ENCODE results near the gene PARP1. TPM values are rescaled to one million over a fixed set of nuclear protein-coding genes. Genes with fewer than 3 reads are reported as not detected.

The PARP1 gene
- total and polyA plus RNA-seq, 7 donors, result 16.4 to 168 (median 107) TPM

DNA sequence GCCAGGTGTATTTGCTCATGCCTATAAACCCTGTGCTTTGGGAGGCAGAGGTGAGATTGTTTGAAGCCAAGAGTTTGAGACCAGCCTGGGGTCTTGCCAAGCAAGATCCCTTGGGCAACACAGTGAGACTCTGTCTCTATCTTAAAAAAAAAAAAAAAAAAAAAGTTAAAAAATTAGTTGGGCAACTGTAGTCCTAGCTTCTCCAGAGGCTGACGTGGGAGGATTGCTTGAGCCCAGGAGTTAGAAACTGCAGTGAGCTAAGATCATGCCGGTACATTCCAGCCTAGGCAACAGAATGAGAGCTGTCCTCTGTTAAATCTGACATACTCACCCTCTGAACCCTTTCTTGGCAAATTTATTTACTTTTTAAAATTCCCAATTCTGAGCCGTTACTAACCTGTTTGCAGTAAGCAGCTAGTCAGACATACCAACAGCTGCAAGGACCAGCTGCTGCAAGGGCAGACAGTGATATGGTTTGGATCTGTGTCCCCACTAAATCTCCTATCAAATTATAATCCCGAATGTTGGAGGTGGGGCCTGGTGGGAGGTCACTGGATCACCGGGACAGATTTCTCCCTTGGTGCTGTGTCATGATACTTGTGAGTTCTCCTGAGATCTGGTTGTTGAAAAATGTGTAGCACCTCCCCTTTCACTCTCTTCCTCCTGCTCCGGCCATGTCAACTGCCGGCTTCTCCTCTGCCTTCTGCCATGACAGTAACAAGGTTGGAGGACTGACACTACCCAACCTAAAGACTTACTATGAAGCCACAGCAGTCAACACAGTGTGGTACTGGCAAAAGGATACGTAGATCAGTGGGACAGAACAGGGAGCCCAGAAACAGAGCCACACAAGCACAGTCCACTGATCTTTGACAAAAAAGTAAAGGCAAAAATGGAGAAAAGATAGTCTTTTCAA is 10.6 kb downstream of the PARP1 start:
- intact Hi-C loops (cut with DNase I), result no loop called here
- no peaks in the 10 kb centered on the region for H3K9me3 ChIP-seq
- H3K36me3 ChIP-seq, result peaks cover 0 to 41% (median 8%) of the 10 kb centered on the region in 4 donors
- TF ChIP-seq POLR2AphosphoS5 (IDR thresholded peaks at IDR 0.05), result no peak
- TF ChIP-seq, protein P1, sequence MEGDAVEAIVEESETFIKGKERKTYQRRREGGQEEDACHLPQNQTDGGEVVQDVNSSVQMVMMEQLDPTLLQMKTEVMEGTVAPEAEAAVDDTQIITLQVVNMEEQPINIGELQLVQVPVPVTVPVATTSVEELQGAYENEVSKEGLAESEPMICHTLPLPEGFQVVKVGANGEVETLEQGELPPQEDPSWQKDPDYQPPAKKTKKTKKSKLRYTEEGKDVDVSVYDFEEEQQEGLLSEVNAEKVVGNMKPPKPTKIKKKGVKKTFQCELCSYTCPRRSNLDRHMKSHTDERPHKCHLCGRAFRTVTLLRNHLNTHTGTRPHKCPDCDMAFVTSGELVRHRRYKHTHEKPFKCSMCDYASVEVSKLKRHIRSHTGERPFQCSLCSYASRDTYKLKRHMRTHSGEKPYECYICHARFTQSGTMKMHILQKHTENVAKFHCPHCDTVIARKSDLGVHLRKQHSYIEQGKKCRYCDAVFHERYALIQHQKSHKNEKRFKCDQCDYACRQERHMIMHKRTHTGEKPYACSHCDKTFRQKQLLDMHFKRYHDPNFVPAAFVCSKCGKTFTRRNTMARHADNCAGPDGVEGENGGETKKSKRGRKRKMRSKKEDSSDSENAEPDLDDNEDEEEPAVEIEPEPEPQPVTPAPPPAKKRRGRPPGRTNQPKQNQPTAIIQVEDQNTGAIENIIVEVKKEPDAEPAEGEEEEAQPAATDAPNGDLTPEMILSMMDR (IDR thresholded peaks at IDR 0.05), result no peak
- TF ChIP-seq POLR2A (IDR thresholded peaks at IDR 0.05), result no peak
- TF ChIP-seq EP300 (IDR thresholded peaks at IDR 0.05), result no peak
- 89 to 92% methylated on average over 8 of the region's 8 CpGs for WGBS, 2 donors
- peaks cover 2 to 72% (median 46%) of the 10 kb centered on the region in 4 donors for H3K4me1 ChIP-seq
- peak overlapping the region in 3 of 4 donors; percentile 89 to 94 (median 93) for H3K27ac ChIP-seq
- H3K27me3 ChIP-seq, result no peaks in the 10 kb centered on the region
- no peak overlapping the region for H3K4me3 ChIP-seq
- no peak for DNase-seq

GRCh38 chr1:226395753-226396152 is 12.1 kb downstream of the PARP1 start:
- intact Hi-C loops (cut with DNase I), result no loop called here
- H3K36me3 ChIP-seq, result peaks cover 4 to 45% (median 15%) of the 10 kb centered on the region in 4 donors
- no peaks in the 10 kb centered on the region for H3K9me3 ChIP-seq
- no peak for DNase-seq
- peak overlapping the region in 3 of 4 donors; percentile 35 to 94 (median 89) for H3K27ac ChIP-seq
- WGBS, 2 donors, result 89 to 94% methylated on average over 6 of the region's 6 CpGs
- H3K4me3 ChIP-seq, result no peak overlapping the region
- H3K27me3 ChIP-seq, result no peaks in the 10 kb centered on the region
- H3K4me1 ChIP-seq, result peaks cover 0 to 57% (median 31%) of the 10 kb centered on the region in 4 donors
- TF ChIP-seq EP300 (IDR thresholded peaks at IDR 0.05) (no peak), POLR2A (IDR thresholded peaks at IDR 0.05) (no peak), POLR2AphosphoS5 (IDR thresholded peaks at IDR 0.05) (peak in 1 of 4 donors; percentile 15)
- TF ChIP-seq, protein P1 (IDR thresholded peaks at IDR 0.05), result no peak

GRCh38 chr1:226394462-226394861 is 13.4 kb downstream of the PARP1 start:
- H3K27me3 ChIP-seq, result no peaks in the 10 kb centered on the region
- no peak overlapping the region for H3K4me3 ChIP-seq
- intact Hi-C loops (cut with DNase I), result no loop called here
- peaks cover 15 to 53% (median 24%) of the 10 kb centered on the region in 4 donors for H3K36me3 ChIP-seq
- TF ChIP-seq POLR2AphosphoS5 (IDR thresholded peaks at IDR 0.05) (no peak), EP300 (IDR thresholded peaks at IDR 0.05) (no peak), POLR2A (IDR thresholded peaks at IDR 0.05) (no peak)
- TF ChIP-seq, protein P1 (IDR thresholded peaks at IDR 0.05), result no peak
- 89 to 95% methylated on average over 5 of the region's 5 CpGs for WGBS, 2 donors
- peaks cover 0 to 44% (median 18%) of the 10 kb centered on the region in 4 donors for H3K4me1 ChIP-seq
- no peaks in the 10 kb centered on the region for H3K9me3 ChIP-seq
- peak overlapping the region in 3 of 4 donors; percentile 7 to 29 (median 20) for H3K27ac ChIP-seq
- no peak for DNase-seq

GRCh38 chr1:226390681-226391080 is 17.2 kb downstream of the PARP1 start:
- Histone ChIP-seq H3K4me1 (peaks cover 0 to 19% (median 6%) of the 10 kb centered on the region in 4 donors), H3K27ac (no peak overlapping the region), H3K4me3 (no peak overlapping the region), H3K9me3 (no peaks in the 10 kb centered on the region), H3K27me3 (no peaks in the 10 kb centered on the region), H3K36me3 (peaks cover 39 to 77% (median 59%) of the 10 kb centered on the region in 4 donors)
- TF ChIP-seq EP300 (IDR thresholded peaks at IDR 0.05), result no peak
- TF ChIP-seq POLR2A (IDR thresholded peaks at IDR 0.05), result no peak
- no peak for TF ChIP-seq POLR2AphosphoS5 (IDR thresholded peaks at IDR 0.05)
- TF ChIP-seq, protein P1 (IDR thresholded peaks at IDR 0.05), result no peak
- DNase-seq, result no peak
- intact Hi-C loops (cut with DNase I), result no loop called here
- WGBS, 2 donors, result 99% methylated on average over 3 of the region's 3 CpGs

Measured in sigmoid colon (tissue), 7 donors.